ENCODE data around the gene SIGLEC15. TPM values are rescaled to one million over a fixed set of nuclear protein-coding genes. Genes with fewer than 3 reads are reported as not detected.

SIGLEC15 gene
- total RNA-seq, 1 experiment from 2014 or later, result 0.28 TPM

GRCh38 chr18:45851161-45851925 is 25.9 kb downstream of the SIGLEC15 start:
- Mint-ChIP-seq H3K27me3 (ENCODE audit: unreplicated experiment) (no peaks in the 10 kb centered on the region), H3K4me3 (ENCODE audit: low read depth, unreplicated experiment) (no peak overlapping the region), H3K4me1 (ENCODE audit: low read depth, unreplicated experiment) (peaks cover 11% of the 10 kb centered on the region), H3K36me3 (ENCODE audit: insufficient read depth, unreplicated experiment) (no peaks in the 10 kb centered on the region), H3K9me3 (ENCODE audit: low read depth, unreplicated experiment) (no peaks in the 10 kb centered on the region), H3K27ac (ENCODE audit: unreplicated experiment) (no peak overlapping the region)
- CTCF ChIA-PET, result no interaction called here
- intact Hi-C loops (cut with micrococcal nuclease; ENCODE audit: unreplicated experiment), result no loop called here
- BruUV-seq (replicated peaks), result no TSS peak
- no peak for TF ChIP-seq CTCF (IDR thresholded peaks at IDR 0.05; ENCODE audit: unreplicated experiment)
- DNase-seq, result no peak

DNA sequence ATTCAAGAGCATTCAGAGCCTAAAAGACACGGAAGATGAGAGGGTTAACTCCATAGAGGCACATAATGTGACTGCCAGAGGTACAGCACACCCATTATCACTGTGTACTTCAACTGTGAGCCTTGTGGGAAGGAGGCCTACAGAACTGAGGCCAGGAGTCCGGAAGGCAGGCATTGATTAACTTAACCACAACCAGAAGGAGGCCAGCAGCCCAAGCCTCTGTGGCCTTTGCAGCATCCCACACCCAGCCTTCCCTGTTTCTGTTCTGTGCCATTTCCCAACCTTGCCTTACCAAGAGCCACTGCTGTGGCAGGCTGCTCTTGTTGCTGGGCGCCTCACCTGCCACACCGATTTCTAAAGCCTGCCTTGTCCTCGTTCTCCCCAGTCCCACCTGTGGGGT is 27.2 kb downstream of the SIGLEC15 start:
- Mint-ChIP-seq H3K4me3 (ENCODE audit: low read depth, unreplicated experiment) (no peak overlapping the region), H3K27me3 (ENCODE audit: unreplicated experiment) (no peaks in the 10 kb centered on the region), H3K27ac (ENCODE audit: unreplicated experiment) (no peak overlapping the region), H3K4me1 (ENCODE audit: low read depth, unreplicated experiment) (peaks cover 11% of the 10 kb centered on the region), H3K9me3 (ENCODE audit: low read depth, unreplicated experiment) (no peaks in the 10 kb centered on the region), H3K36me3 (ENCODE audit: insufficient read depth, unreplicated experiment) (no peaks in the 10 kb centered on the region)
- no peak for DNase-seq
- BruUV-seq (replicated peaks), result no TSS peak
- CTCF ChIA-PET, result interaction anchor here (0.7 kb wide), 1 partner anchor 168 kb away, joined by 3 read pairs; no protein-coding TSS in a partner anchor
- intact Hi-C loops (cut with micrococcal nuclease; ENCODE audit: unreplicated experiment), result no loop called here
- no peak for TF ChIP-seq CTCF (IDR thresholded peaks at IDR 0.05; ENCODE audit: unreplicated experiment)

- Mint-ChIP-seq H3K27me3 (ENCODE audit: unreplicated experiment) (no peaks in the 10 kb centered on the region), H3K9me3 (ENCODE audit: low read depth, unreplicated experiment) (no peaks in the 10 kb centered on the region), H3K36me3 (ENCODE audit: insufficient read depth, unreplicated experiment) (peaks cover 2% of the 10 kb centered on the region), H3K4me1 (ENCODE audit: low read depth, unreplicated experiment) (peaks cover 11% of the 10 kb centered on the region), H3K27ac (ENCODE audit: unreplicated experiment) (no peak overlapping the region), H3K4me3 (ENCODE audit: low read depth, unreplicated experiment) (no peak overlapping the region)
- no peak for TF ChIP-seq CTCF (IDR thresholded peaks at IDR 0.05; ENCODE audit: unreplicated experiment)
- no peak for DNase-seq
- BruUV-seq (replicated peaks), result no TSS peak
- CTCF ChIA-PET, result no interaction called here
- intact Hi-C loops (cut with micrococcal nuclease; ENCODE audit: unreplicated experiment), result no loop called here
Observed at GRCh38 chr18:45854036-45854586, 28.6 kb downstream of the SIGLEC15 start.

DNA sequence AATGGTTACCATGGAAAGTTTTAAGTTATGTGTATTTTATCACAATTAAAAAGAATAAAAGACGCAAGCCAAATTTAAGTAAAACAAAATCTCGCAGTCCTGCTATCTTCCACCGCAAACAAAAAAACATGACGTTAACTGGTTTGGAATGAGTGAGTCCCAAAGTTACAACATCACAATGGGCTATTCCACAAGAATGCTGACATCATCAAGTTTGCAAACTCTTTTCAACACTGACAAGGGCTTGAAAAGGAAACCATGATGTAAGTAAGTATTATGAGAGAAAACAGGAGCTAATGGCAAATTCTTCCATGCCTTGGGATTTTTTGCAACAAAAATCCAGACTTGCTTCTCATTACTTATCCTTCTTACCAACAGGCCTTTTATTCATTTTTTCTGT is 31.1 kb downstream of the SIGLEC15 start:
- no peak overlapping the region for H3K4me3 Mint-ChIP-seq (ENCODE audit: low read depth, unreplicated experiment)
- no peak for TF ChIP-seq CTCF (IDR thresholded peaks at IDR 0.05; ENCODE audit: unreplicated experiment)
- no peak for DNase-seq
- BruUV-seq (replicated peaks), result no TSS peak
- no peaks in the 10 kb centered on the region for H3K27me3 Mint-ChIP-seq (ENCODE audit: unreplicated experiment)
- peaks cover 6% of the 10 kb centered on the region for H3K36me3 Mint-ChIP-seq (ENCODE audit: insufficient read depth, unreplicated experiment)
- no peak overlapping the region for H3K27ac Mint-ChIP-seq (ENCODE audit: unreplicated experiment)
- no peaks in the 10 kb centered on the region for H3K9me3 Mint-ChIP-seq (ENCODE audit: low read depth, unreplicated experiment)
- peaks cover 11% of the 10 kb centered on the region for H3K4me1 Mint-ChIP-seq (ENCODE audit: low read depth, unreplicated experiment)
- intact Hi-C loops (cut with micrococcal nuclease; ENCODE audit: unreplicated experiment), result no loop called here
- CTCF ChIA-PET, result no interaction called here
